Smooth muscle cell (in vitro differentiated cells): ENCODE measurements around the gene KLHL28. TPM values are rescaled to one million over a fixed set of nuclear protein-coding genes. Genes with fewer than 3 reads are reported as not detected.

Source experiments
- DNase-seq: peaks from one replicate; lab custom pipeline; 2025; ENCODE audit not compliant: unreplicated experiment; lab: John Stamatoyannopoulos, UW
- H2AFZ ChIP-seq: fragments of 200-600 bp; sonication (generic); 2 replicates; pipeline ENCODE4 v1.6.0; 2016; ENCODE audit warnings: antibody characterized with exemption, low read depth, mild to moderate bottlenecking
- H3F3A ChIP-seq: fragments of 200-600 bp; sonication (generic); 2 replicates; pipeline ENCODE4 v1.6.0; 2017; ENCODE audit warnings: antibody characterized with exemption, low read depth
- H3K27ac ChIP-seq: fragments of 200-600 bp; sonication (generic); 2 replicates; pipeline ENCODE4 v1.5.1; 2016; ENCODE audit warnings: low read depth, mild to moderate bottlenecking
- H3K27me3 ChIP-seq: fragments of 200-600 bp; sonication (generic); 2 replicates; pipeline ENCODE4 v1.6.1; 2016; ENCODE audit warnings: low read depth, mild to moderate bottlenecking
- H3K36me3 ChIP-seq: fragments of 200-600 bp; sonication (generic); 2 replicates; pipeline ENCODE4 v1.5.1; 2016; ENCODE audit warnings: low read depth
- H3K4me1 ChIP-seq: fragments of 200-600 bp; sonication (generic); 2 replicates; pipeline ENCODE4 v1.5.1; 2016; ENCODE audit warnings: low read depth
- H3K4me2 ChIP-seq: fragments of 200-600 bp; sonication (generic); 2 replicates; pipeline ENCODE4 v1.6.0; 2016; ENCODE audit warnings: mild to moderate bottlenecking
- H3K4me3 ChIP-seq: fragments of 200-600 bp; sonication (generic); 2 replicates; pipeline ENCODE4 v1.5.1; 2016; ENCODE audit warnings: mild to moderate bottlenecking
- H3K79me2 ChIP-seq: fragments of 200-600 bp; sonication (generic); 2 replicates; pipeline ENCODE4 v1.6.0; 2016; ENCODE audit warnings: low read depth, mild to moderate bottlenecking
- H3K9ac ChIP-seq: fragments of 200-600 bp; sonication (generic); 2 replicates; pipeline ENCODE4 v1.6.0; 2016; ENCODE audit warnings: low read depth
- H3K9me3 ChIP-seq: fragments of 200-600 bp; sonication (generic); replicated peaks from 2 replicates; pipeline ENCODE4 v1.5.1; 2016; ENCODE audit warnings: low read depth
- H4K20me1 ChIP-seq: fragments of 200-600 bp; sonication (generic); 2 replicates; pipeline ENCODE4 v1.6.0; 2016; ENCODE audit warnings: low read depth
- WGBS: methylation state at CpG from one replicate; pipeline ENCODE4 v1.1.7; 2016; ENCODE audit warnings: low lambda C conversion rate; 5-methylcytosine and 5-hydroxymethylcytosine counted together
- polyA plus RNA-seq: library from polyadenylated mRNA; unstranded; fragments of >200 nt; fragmentation: Nextera tagmentation; extraction: Ambion mirVana; gene quantifications from 2 replicates; pipeline ENCODE4 v1.2.1, GENCODE V29; 2016
- total RNA-seq: library from RNA; depleted of rRNA; stranded (reverse); fragments of >200 nt; gene quantifications from 2 replicates; pipeline ENCODE4 v1.2.3, GENCODE V29; 2014
- TF ChIP-seq, protein P1 (sequence below): fragments of 200-600 bp; sonication (generic); IDR thresholded peaks from 2 replicates; pipeline ENCODE4 v1.5.1; 2017; ENCODE audit warnings: borderline replicate concordance, mild to moderate bottlenecking, antibody characterized with exemption; ENCODE audit not compliant: insufficient read depth, poor library complexity, severe bottlenecking

KLHL28 gene
- total and polyA plus RNA-seq, 2 experiments from 2014 or later = 10.5 to 21.3 TPM

GRCh38 chr14:44897845-44898151 lies 63.9 kb downstream of the KLHL28 start:
- WGBS = 4% methylated on average over 13 of the region's 13 CpGs
- TF ChIP-seq, protein P1, sequence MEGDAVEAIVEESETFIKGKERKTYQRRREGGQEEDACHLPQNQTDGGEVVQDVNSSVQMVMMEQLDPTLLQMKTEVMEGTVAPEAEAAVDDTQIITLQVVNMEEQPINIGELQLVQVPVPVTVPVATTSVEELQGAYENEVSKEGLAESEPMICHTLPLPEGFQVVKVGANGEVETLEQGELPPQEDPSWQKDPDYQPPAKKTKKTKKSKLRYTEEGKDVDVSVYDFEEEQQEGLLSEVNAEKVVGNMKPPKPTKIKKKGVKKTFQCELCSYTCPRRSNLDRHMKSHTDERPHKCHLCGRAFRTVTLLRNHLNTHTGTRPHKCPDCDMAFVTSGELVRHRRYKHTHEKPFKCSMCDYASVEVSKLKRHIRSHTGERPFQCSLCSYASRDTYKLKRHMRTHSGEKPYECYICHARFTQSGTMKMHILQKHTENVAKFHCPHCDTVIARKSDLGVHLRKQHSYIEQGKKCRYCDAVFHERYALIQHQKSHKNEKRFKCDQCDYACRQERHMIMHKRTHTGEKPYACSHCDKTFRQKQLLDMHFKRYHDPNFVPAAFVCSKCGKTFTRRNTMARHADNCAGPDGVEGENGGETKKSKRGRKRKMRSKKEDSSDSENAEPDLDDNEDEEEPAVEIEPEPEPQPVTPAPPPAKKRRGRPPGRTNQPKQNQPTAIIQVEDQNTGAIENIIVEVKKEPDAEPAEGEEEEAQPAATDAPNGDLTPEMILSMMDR = no peak
- peak overlapping the region; percentile 87 for H2AFZ ChIP-seq
- DNase-seq = no peak
- H3K4me3 ChIP-seq = peak overlapping the region; percentile 83
- H3F3A ChIP-seq = peaks cover 9% of the 10 kb centered on the region
- no peaks in the 10 kb centered on the region for H3K27me3 ChIP-seq
- H3K4me2 ChIP-seq = peak overlapping the region; percentile 99
- H3K36me3 ChIP-seq = no peaks in the 10 kb centered on the region
- H3K9ac ChIP-seq = peak overlapping the region; percentile 98
- H3K4me1 ChIP-seq = peaks cover 13% of the 10 kb centered on the region
- H3K9me3 ChIP-seq = no peaks in the 10 kb centered on the region
- H4K20me1 ChIP-seq = no peaks in the 10 kb centered on the region
- no peaks in the 10 kb centered on the region for H3K79me2 ChIP-seq
- peak overlapping the region; percentile 97 for H3K27ac ChIP-seq

GRCh38 chr14:44897041-44897844 lies 64.5 kb downstream of the KLHL28 start:
- Histone ChIP-seq H3K27ac (peak overlapping the region; percentile 97), H3K79me2 (no peaks in the 10 kb centered on the region), H3K36me3 (no peaks in the 10 kb centered on the region), H3K9me3 (no peaks in the 10 kb centered on the region), H4K20me1 (no peaks in the 10 kb centered on the region), H3K4me3 (peak overlapping the region; percentile 83), H2AFZ (peak overlapping the region; percentile 87), H3K4me2 (peak overlapping the region; percentile 99), H3K4me1 (peaks cover 13% of the 10 kb centered on the region), H3K9ac (peak overlapping the region; percentile 98), H3F3A (peaks cover 9% of the 10 kb centered on the region), H3K27me3 (no peaks in the 10 kb centered on the region)
- 1% methylated on average over 54 of the region's 81 CpGs for WGBS
- peak; percentile 79 for DNase-seq
- TF ChIP-seq, protein P1 = no peak

DNA sequence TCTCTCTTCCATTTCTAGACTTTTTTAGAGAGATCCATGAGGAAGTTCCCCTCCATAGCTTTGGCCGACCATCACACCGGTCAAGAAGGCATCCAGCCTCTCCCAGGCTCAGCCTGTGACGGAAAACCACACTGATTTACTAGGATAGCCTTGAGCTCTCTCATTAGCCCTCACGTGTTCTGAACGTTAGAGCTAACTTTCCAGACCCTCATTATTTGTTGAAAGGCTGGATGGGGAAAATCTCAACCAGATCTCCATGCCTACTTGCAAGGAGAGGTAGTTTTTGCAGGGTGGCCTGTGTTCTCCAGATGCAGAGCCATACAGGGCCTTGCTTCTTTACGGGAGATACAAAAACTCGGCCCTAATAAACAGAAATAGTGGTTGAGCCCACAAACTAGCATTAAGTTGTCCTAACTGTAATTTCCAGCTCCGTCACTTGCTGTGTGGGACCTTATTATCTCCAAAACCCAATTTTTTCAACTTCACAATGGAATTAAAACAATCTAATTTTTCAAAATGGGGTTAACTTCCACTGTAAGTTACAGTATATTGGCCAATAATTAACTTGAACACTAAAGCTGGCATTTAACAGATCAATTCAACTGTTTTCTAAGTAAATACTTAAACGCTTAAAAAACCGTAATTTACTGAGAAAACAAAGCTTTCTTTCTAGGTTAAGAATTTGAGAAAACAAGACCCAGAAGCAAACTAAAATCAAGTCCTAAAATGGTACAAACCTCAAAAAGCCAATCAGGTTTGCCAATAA lies 65.3 kb downstream of the KLHL28 start:
- Histone ChIP-seq H3K27me3 (no peaks in the 10 kb centered on the region), H3K9me3 (no peaks in the 10 kb centered on the region), H3F3A (peaks cover 9% of the 10 kb centered on the region), H3K4me1 (peaks cover 13% of the 10 kb centered on the region), H3K27ac (peak overlapping the region; percentile 97), H4K20me1 (no peaks in the 10 kb centered on the region), H2AFZ (no peak overlapping the region), H3K4me3 (peak overlapping the region; percentile 83), H3K79me2 (no peaks in the 10 kb centered on the region), H3K36me3 (no peaks in the 10 kb centered on the region), H3K4me2 (peak overlapping the region; percentile 62), H3K9ac (peak overlapping the region; percentile 58)
- TF ChIP-seq, protein P1 = no peak
- no peak for DNase-seq
- 85% methylated on average over 10 of the region's 10 CpGs for WGBS
